ENCODE results near the gene IRF4. TPM values are rescaled to one million over a fixed set of nuclear protein-coding genes. Genes with fewer than 3 reads are reported as not detected.

The IRF4 gene
- total RNA-seq, 6 experiments from 2014 or later, result not detected

DNA sequence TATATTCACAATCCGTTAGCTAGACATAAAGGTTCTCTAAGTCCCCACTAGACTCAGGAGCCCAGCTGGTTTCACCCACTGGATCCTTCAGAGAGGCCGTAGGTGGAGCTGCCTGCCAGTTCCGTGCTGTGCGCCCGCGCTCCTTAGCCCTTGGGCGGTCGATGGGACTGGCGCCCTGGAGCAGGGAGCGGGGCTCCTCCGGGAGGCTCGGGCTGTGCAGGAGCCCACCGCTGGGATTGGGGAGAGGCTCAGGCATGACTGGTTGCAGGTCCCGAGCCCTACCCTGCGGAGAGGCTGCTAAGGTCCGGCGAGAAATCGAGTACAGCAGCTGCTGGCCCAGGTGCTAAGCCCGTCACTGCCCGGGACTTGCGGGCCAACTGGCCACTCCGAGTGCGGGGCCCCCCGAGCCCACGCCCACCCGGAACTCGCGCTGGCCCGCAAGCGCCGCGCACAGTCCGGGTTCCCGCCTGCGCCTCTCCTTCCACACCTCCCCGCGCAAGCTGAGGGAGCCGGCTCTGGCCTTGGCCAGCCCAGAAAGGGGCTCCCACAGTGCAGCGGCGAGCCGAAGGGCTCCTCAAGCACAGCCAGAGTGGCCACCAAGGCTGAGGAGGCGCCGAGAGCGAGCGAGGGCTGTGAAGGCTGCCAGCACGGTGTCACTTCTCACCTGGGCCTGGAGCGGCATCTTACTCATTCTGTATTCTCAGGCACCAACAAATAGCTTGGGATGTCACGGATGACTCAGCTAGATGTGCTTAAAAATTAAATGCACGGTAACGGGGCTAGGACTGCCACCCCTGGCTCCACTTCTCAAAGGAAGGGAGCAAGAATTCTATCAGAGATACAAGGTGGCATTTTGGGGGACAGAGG lies 44.1 kb downstream of the IRF4 start:
- H3K27ac Mint-ChIP-seq, result no peak overlapping the region

DNA sequence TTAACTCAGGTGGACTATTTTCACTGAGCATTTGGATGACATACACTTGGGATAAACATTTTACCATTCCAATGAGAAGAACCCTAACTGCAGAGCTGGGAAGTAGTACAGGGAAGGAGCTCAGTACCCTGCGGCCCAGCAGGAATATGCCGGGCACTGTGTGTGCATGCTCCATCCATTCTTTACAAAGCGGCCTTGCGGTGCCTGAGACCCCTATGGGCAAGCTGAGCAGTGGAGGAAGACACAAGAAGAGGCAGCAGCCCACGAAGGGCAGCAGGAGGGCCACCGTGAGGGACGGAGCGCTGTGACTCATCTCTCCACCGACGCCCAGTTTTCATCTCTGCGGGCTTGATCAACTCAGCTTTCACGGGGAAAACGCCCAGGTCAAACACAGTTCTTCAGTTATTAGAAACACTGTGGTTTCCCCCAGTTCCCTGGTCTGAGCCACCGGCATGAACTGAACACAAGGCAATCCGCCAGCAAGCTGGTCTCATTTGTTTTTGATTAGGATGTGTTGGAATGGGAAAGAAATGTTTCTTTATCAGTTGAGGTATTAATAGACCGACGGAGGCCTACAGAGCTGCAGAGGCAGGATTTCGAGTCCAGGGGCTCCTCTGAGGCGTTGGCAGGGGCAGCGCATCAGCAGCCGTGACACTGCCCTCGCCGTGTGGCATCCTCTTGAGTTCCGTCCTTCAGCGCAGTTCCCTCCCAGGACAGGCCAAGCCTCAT lies 44.9 kb downstream of the IRF4 start:
- H3K4me3 Mint-ChIP-seq, result peak overlapping the region; percentile 51; the same call in 1 of the 2 replicates
- TF ChIP-seq, protein P1, sequence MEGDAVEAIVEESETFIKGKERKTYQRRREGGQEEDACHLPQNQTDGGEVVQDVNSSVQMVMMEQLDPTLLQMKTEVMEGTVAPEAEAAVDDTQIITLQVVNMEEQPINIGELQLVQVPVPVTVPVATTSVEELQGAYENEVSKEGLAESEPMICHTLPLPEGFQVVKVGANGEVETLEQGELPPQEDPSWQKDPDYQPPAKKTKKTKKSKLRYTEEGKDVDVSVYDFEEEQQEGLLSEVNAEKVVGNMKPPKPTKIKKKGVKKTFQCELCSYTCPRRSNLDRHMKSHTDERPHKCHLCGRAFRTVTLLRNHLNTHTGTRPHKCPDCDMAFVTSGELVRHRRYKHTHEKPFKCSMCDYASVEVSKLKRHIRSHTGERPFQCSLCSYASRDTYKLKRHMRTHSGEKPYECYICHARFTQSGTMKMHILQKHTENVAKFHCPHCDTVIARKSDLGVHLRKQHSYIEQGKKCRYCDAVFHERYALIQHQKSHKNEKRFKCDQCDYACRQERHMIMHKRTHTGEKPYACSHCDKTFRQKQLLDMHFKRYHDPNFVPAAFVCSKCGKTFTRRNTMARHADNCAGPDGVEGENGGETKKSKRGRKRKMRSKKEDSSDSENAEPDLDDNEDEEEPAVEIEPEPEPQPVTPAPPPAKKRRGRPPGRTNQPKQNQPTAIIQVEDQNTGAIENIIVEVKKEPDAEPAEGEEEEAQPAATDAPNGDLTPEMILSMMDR (IDR thresholded peaks at IDR 0.05), result no peak

More for the DNA sequence above, 44.1 kb downstream of the IRF4 start:
- TF ChIP-seq, protein P1 (IDR thresholded peaks at IDR 0.05), result no peak
- peak overlapping the region; percentile 51; the same call in 1 of the 2 replicates for H3K4me3 Mint-ChIP-seq
- H3K36me3 Mint-ChIP-seq (ENCODE audit: low read depth), result no peaks in the 10 kb centered on the region
- peaks cover 15% of the 10 kb centered on the region for H3K27me3 Mint-ChIP-seq (ENCODE audit: insufficient read depth)
- H3K4me1 Mint-ChIP-seq (ENCODE audit: low read depth), result peaks cover 13% of the 10 kb centered on the region
- no peak for DNase-seq
- peaks cover 4% of the 10 kb centered on the region; the same call in 1 of the 2 replicates for H3K9me3 Mint-ChIP-seq

DNA sequence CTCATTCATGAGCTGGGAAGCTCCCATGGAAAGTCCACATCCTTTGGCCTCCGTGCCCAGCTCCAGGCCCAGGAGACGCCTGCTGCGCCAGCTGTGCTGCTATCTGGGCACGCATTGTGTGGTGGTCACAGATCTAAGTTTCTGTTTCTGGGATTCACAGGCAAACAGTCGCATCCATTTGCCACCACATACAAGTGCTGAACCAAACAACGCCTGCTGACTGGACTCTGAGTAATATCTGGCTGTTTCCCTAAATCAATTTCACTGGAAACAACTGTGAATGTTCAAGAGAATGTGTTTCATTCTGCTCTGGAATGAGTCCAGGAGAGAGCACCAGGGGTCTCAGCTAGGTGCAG lies 45.5 kb downstream of the IRF4 start:
- Mint-ChIP-seq H3K36me3 (ENCODE audit: low read depth) (no peaks in the 10 kb centered on the region), H3K4me1 (ENCODE audit: low read depth) (peaks cover 13% of the 10 kb centered on the region), H3K9me3 (peaks cover 5% of the 10 kb centered on the region; the same call in 1 of the 2 replicates), H3K27me3 (ENCODE audit: insufficient read depth) (peaks cover 15% of the 10 kb centered on the region), H3K27ac (no peak overlapping the region), H3K4me3 (peak overlapping the region; percentile 51; the same call in 1 of the 2 replicates)
- TF ChIP-seq, protein P1 (IDR thresholded peaks at IDR 0.05), result no peak
- DNase-seq, result no peak

More for the DNA sequence above, 44.9 kb downstream of the IRF4 start:
- peak; percentile 15 for DNase-seq
- Mint-ChIP-seq H3K27me3 (ENCODE audit: insufficient read depth) (peaks cover 15% of the 10 kb centered on the region), H3K36me3 (ENCODE audit: low read depth) (no peaks in the 10 kb centered on the region), H3K4me1 (ENCODE audit: low read depth) (peaks cover 13% of the 10 kb centered on the region), H3K27ac (no peak overlapping the region), H3K9me3 (peaks cover 4% of the 10 kb centered on the region; the same call in 1 of the 2 replicates)

DNA sequence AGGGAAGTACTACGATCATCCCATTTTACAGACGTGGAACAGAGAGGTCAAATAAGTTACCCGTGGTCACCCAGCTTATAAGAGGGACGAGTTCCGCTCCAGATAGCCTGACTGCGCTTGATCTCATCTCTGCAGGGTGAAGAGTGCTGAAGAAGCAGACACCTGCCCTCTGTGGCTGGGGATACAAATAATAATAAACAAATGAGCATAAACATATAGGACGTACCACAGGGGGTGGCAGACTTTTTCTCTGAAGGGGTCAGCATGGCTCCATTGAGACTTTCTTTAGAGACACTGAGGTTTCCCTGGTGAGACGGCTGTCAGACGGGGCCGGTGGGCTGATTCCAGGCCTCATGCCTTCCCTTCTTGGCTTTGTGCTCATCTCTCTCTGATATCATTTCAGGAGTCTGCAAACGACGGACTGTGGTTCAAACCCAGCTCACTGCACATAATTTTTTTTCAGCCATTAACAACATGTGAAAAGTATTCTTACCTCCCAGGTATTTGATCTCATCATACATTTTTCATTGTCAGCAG lies 47.1 kb downstream of the IRF4 start:
- Mint-ChIP-seq H3K27ac (no peak overlapping the region), H3K27me3 (ENCODE audit: insufficient read depth) (peaks cover 15% of the 10 kb centered on the region), H3K36me3 (ENCODE audit: low read depth) (no peaks in the 10 kb centered on the region), H3K4me3 (no peak overlapping the region), H3K4me1 (ENCODE audit: low read depth) (peaks cover 13% of the 10 kb centered on the region), H3K9me3 (peaks cover 14% of the 10 kb centered on the region; the same call in 1 of the 2 replicates)
- no peak for DNase-seq
- TF ChIP-seq, protein P1 (IDR thresholded peaks at IDR 0.05), result no peak

DNA sequence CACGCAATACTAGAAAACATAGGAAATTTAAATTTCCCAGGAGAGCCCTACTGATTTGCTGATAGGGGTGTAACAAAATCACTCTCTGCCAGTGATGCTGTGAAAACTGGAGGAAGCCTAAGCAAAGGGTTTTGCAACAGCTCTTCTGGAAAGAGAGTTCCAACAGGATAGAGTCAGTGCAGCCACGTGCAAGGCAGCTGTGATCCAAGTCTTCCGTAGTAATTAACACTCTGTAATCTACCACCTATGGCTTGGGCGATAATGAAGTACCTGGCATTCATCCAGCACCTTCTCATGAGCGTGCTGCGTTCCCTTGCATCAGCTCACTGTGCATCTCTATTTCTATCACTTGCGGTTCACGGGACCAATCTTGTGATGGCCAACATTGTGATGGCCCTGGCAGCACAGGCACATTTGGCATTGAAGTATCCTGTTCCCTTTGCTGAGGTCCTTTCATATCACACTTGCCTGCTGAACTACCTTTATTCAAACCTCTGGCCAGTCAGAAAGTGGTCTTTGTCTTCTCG lies 48.2 kb downstream of the IRF4 start:
- peaks cover 13% of the 10 kb centered on the region for H3K27me3 Mint-ChIP-seq (ENCODE audit: insufficient read depth)
- no peak overlapping the region for H3K4me3 Mint-ChIP-seq
- peaks cover 14% of the 10 kb centered on the region; the same call in 1 of the 2 replicates for H3K9me3 Mint-ChIP-seq
- no peak overlapping the region for H3K27ac Mint-ChIP-seq
- H3K36me3 Mint-ChIP-seq (ENCODE audit: low read depth), result no peaks in the 10 kb centered on the region
- peaks cover 13% of the 10 kb centered on the region for H3K4me1 Mint-ChIP-seq (ENCODE audit: low read depth)
- no peak for DNase-seq
- TF ChIP-seq, protein P1 (IDR thresholded peaks at IDR 0.05), result no peak
